Nephron progenitor cell (in vitro differentiated cells): Measurements from ENCODE around the gene ERBIN.
"Not testable (repeated sequence)": the region's sequence is repeated elsewhere in the genome, so short reads cannot be mapped to it uniquely, and the experiment has no call there.

ENCODE experiments used
- DNase-seq: peaks from one replicate; pipeline ENCODE4 v3.0.0; 2021
- H3K27ac Mint-ChIP-seq: 2 replicates; pipeline ENCODE4 v1.8.0; 2021; ENCODE audit warnings: mild to moderate bottlenecking, moderate library complexity, mixed read lengths
- H3K27me3 Mint-ChIP-seq: 2 replicates; pipeline ENCODE4 v1.8.0; 2021; ENCODE audit warnings: mild to moderate bottlenecking, low read depth, mixed read lengths; ENCODE audit not compliant: poor library complexity
- H3K36me3 Mint-ChIP-seq: 2 replicates; pipeline ENCODE4 v1.8.0; 2021; ENCODE audit warnings: low read depth, mixed read lengths
- H3K4me1 Mint-ChIP-seq: 2 replicates; pipeline ENCODE4 v1.8.0; 2021; ENCODE audit warnings: mixed read lengths
- H3K4me3 Mint-ChIP-seq: 2 replicates; pipeline ENCODE4 v1.8.0; 2021; ENCODE audit warnings: mild to moderate bottlenecking, moderate library complexity, mixed read lengths
- H3K9me3 Mint-ChIP-seq: 2 replicates; pipeline ENCODE4 v1.8.0; 2021; ENCODE audit warnings: mild to moderate bottlenecking, moderate library complexity, mixed read lengths
- CTCF ChIP-seq: fragments of 200-600 bp; sonication (generic); IDR thresholded peaks from 2 replicates; pipeline ENCODE4 v1.5.0; 2021; ENCODE audit warnings: antibody characterized with exemption

The ERBIN gene

GRCh38 chr5:65913519-65913918 is 12.9 kb upstream of the ERBIN start:
- DNase-seq, result no peak
- no peak overlapping the region for H3K27ac Mint-ChIP-seq
- no peaks in the 10 kb centered on the region for H3K9me3 Mint-ChIP-seq
- TF ChIP-seq CTCF, result no peak
- H3K36me3 Mint-ChIP-seq, result no peaks in the 10 kb centered on the region
- no peaks in the 10 kb centered on the region for H3K27me3 Mint-ChIP-seq
- no peaks in the 10 kb centered on the region for H3K4me1 Mint-ChIP-seq
- H3K4me3 Mint-ChIP-seq, result no peak overlapping the region

DNA sequence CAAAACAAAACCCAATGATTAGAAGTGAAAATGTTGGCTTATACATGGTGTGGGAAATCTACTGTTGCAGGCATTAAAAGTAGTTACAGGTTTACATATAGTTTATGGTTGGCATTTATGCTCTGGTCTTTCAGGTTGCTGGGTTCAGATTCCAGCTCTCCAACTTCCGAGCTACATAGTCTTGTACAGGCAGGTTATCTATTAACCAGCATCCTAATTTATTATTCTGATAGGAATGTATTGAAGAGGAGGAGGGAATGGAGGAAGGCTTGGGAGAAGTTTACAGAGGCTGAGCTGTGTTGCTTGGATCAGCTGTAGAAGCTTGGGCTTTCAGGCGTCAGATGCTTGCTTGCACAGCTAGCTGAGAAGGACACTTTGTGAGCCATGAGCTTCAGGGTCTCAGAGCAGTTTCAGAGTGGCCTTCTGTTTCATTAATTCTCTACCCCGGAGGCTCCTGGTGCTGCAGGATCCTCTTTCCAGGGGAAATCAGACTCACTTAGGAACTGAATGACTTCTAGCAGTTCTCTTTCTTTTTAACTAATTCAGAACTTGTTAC is 11.7 kb upstream of the ERBIN start:
- H3K27me3 Mint-ChIP-seq, result no peaks in the 10 kb centered on the region
- no peaks in the 10 kb centered on the region for H3K9me3 Mint-ChIP-seq
- H3K4me3 Mint-ChIP-seq, result no peak overlapping the region
- no peak for TF ChIP-seq CTCF
- H3K27ac Mint-ChIP-seq, result no peak overlapping the region
- no peaks in the 10 kb centered on the region for H3K36me3 Mint-ChIP-seq
- no peak for DNase-seq
- H3K4me1 Mint-ChIP-seq, result no peaks in the 10 kb centered on the region

GRCh38 chr5:65915661-65916060 is 10.7 kb upstream of the ERBIN start:
- not testable (repeated sequence) for H3K27ac Mint-ChIP-seq, H3K36me3 Mint-ChIP-seq, H3K4me1 Mint-ChIP-seq, H3K9me3 Mint-ChIP-seq, DNase-seq, H3K4me3 Mint-ChIP-seq, H3K27me3 Mint-ChIP-seq

GRCh38 chr5:65916066-65916465 is 10.3 kb upstream of the ERBIN start:
- Mint-ChIP-seq H3K36me3 (no peaks in the 10 kb centered on the region), H3K4me1 (no peaks in the 10 kb centered on the region), H3K4me3 (no peak overlapping the region), H3K27me3 (no peaks in the 10 kb centered on the region), H3K27ac (no peak overlapping the region), H3K9me3 (no peaks in the 10 kb centered on the region)
- DNase-seq, result no peak
- no peak for TF ChIP-seq CTCF

DNA sequence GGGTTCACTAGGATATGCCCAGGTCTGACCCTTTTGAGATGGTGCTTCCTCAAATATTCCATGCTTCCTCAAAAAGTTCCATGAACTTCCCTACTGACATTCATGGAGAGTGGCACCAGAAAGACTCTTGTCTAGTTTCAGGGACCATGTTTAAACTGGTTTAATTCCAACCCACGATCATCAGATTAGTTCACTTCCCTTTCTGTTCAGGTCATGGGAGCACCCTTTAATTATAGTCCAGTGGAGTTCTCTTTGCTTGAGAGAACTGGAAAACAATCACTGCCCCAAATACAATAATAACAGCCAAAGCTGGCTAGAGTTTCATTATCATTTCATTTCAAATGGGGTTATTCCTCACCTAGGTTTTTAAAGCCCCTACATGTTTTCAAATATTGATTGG is 9.7 kb upstream of the ERBIN start:
- no peaks in the 10 kb centered on the region for H3K27me3 Mint-ChIP-seq
- no peak overlapping the region for H3K4me3 Mint-ChIP-seq
- no peak for DNase-seq
- no peaks in the 10 kb centered on the region for H3K36me3 Mint-ChIP-seq
- no peaks in the 10 kb centered on the region for H3K9me3 Mint-ChIP-seq
- H3K4me1 Mint-ChIP-seq, result no peaks in the 10 kb centered on the region
- TF ChIP-seq CTCF, result no peak
- H3K27ac Mint-ChIP-seq, result no peak overlapping the region

DNA sequence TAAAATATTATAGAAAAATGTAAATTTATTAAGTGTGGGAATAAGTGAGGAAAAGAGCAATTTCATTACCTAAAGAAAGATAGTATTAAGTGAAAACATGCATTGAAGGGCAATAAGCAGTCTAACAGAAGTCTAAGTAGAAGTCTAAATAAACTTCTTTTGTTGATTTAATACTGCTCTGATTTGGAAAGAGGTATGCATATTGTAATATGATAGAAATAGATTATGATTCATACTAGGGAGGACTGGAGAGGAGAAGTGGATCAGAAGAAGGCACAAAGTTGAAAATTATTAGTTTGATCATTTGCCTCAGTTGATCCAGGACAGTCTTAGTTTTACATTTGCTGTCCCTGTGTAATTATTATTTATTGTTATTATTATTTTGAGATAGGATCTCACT is 6.6 kb upstream of the ERBIN start:
- Mint-ChIP-seq H3K27ac (no peak overlapping the region), H3K9me3 (no peaks in the 10 kb centered on the region), H3K36me3 (no peaks in the 10 kb centered on the region), H3K4me1 (peaks cover 13% of the 10 kb centered on the region), H3K4me3 (no peak overlapping the region), H3K27me3 (no peaks in the 10 kb centered on the region)
- TF ChIP-seq CTCF, result no peak
- no peak for DNase-seq
